Stimulated activated CD4-positive, alpha-beta T cell treated with anti-CD3 and anti-CD28 coated beads, Interleukin-15, amount 100 ng/mL, for 1 hour (primary cell): Measurements from ENCODE around the gene SMAGP.

Experiments used
- DNase-seq, 2 donors: peaks; one replicate each; pipeline ENCODE4 v3.0.0-alpha.2; 2020; ENCODE audit warnings: low read depth in 1 of 2, low spot score in 1 of 2

Gene SMAGP

GRCh38 chr12:51198568-51199365, 71.4 kb downstream of the SMAGP start:
- no peak for DNase-seq

- no peak for DNase-seq
Measured at GRCh38 chr12:51197736-51198567, 72.3 kb downstream of the SMAGP start.

GRCh38 chr12:51196547-51196946, 73.7 kb downstream of the SMAGP start:
- DNase-seq = no peak

GRCh38 chr12:51195841-51196240, 74.4 kb downstream of the SMAGP start:
- no peak for DNase-seq
